CD14-positive monocyte (primary cell): Measurements from ENCODE around the gene CD46. TPM values are rescaled to one million over a fixed set of nuclear protein-coding genes. Genes with fewer than 3 reads are reported as not detected.
"Not testable (repeated sequence)": the region's sequence is repeated elsewhere in the genome, so short reads cannot be mapped to it uniquely, and the experiment has no call there.

Source experiments
- DNase-seq, 3 donors: peaks; one replicate each; pipeline ENCODE4 v3.0.0-alpha.2; 2011 to 2022
- H2AFZ ChIP-seq: 2 replicates; pipeline ENCODE4 v1.6.0; 2012; ENCODE audit warnings: mild to moderate bottlenecking, low read depth, low read length, inconsistent platforms; ENCODE audit not compliant: insufficient read depth, poor library complexity, severe bottlenecking
- H3K27ac ChIP-seq, 2 donors: 1 replicate in 1 of 2; 2 replicates in 1 of 2; pipeline ENCODE4 v1.5.1; 2012 to 2013; ENCODE audit warnings: low read length in 2 of 2, control low read depth in 1 of 2, inconsistent platforms in 1 of 2, low read depth in 1 of 2, mild to moderate bottlenecking in 1 of 2
- H3K27me3 ChIP-seq, 2 donors: one replicate each; pipeline versions ENCODE4 v1.6.0 to v1.6.1; 2011 to 2013; ENCODE audit warnings: low read length in 2 of 2; ENCODE audit not compliant: control insufficient read depth in 2 of 2, insufficient read depth in 2 of 2
- H3K36me3 ChIP-seq, 2 donors: replicated peaks in 1 of 2; 1 replicate in 1 of 2; 2 replicates in 1 of 2; pipeline versions ENCODE4 v1.5.1 to v1.6.1; 2012 to 2013; ENCODE audit warnings: low read length in 2 of 2, control low read depth in 1 of 2, inconsistent platforms in 1 of 2, mild to moderate bottlenecking in 1 of 2; ENCODE audit not compliant: insufficient read depth in 2 of 2, control insufficient read depth in 1 of 2
- H3K4me1 ChIP-seq, 2 donors: 1 replicate in 1 of 2; 2 replicates in 1 of 2; pipeline versions ENCODE4 v1.5.1 to v1.6.1; 2012 to 2013; ENCODE audit warnings: low read length in 2 of 2, control low read depth in 1 of 2, inconsistent platforms in 1 of 2, mild to moderate bottlenecking in 1 of 2, moderate library complexity in 1 of 2; ENCODE audit not compliant: insufficient read depth in 2 of 2, control insufficient read depth in 1 of 2
- H3K4me2 ChIP-seq: replicated peaks from 2 replicates; pipeline ENCODE3; 2012; ENCODE audit warnings: low read length, moderate library complexity, mild to moderate bottlenecking; ENCODE audit not compliant: poor library complexity, severe bottlenecking; ENCODE audit errors: extremely low read depth
- H3K4me3 ChIP-seq, 3 experiments: fragments of 200-600 bp in 1 of 3; sonication (generic) in 1 of 3; replicated peaks in 1 of 3; 1 replicate in 2 of 3; 2 replicates in 1 of 3; pipeline ENCODE4 v1.5.1; 2011 to 2013; ENCODE audit warnings: low read length in 3 of 3, mild to moderate bottlenecking in 3 of 3, control low read depth in 2 of 3, low read depth in 2 of 3, inconsistent platforms in 1 of 3, moderate library complexity in 1 of 3
- H3K79me2 ChIP-seq: 2 replicates; pipeline ENCODE4 v1.6.0; 2012; ENCODE audit warnings: mild to moderate bottlenecking, control low read depth, inconsistent platforms, low read length, moderate library complexity; ENCODE audit not compliant: insufficient read depth
- H3K9ac ChIP-seq: 2 replicates; pipeline ENCODE4 v1.6.0; 2017; ENCODE audit warnings: low read length, mild to moderate bottlenecking; ENCODE audit not compliant: insufficient read depth, poor library complexity, severe bottlenecking
- H3K9me3 ChIP-seq, 2 donors: replicated peaks in 1 of 2; 1 replicate in 1 of 2; 2 replicates in 1 of 2; pipeline versions ENCODE4 v1.5.1 to v1.6.1; 2012 to 2013; ENCODE audit warnings: low read length in 2 of 2, control low read depth in 1 of 2; ENCODE audit not compliant: control insufficient read depth in 1 of 2, insufficient read depth in 1 of 2
- H4K20me1 ChIP-seq: 2 replicates; pipeline ENCODE4 v1.6.0; 2012; ENCODE audit warnings: mild to moderate bottlenecking, low read length, control low read depth, moderate library complexity; ENCODE audit not compliant: insufficient read depth
- H3K27ac Mint-ChIP-seq, 7 donors: one replicate each; pipeline ENCODE4 v1.8.0; 2020; ENCODE audit warnings: mild to moderate bottlenecking in 7 of 7, mixed read lengths in 7 of 7, moderate library complexity in 6 of 7, inconsistent platforms in 2 of 7
- H3K27me3 Mint-ChIP-seq, 3 donors: one replicate each; pipeline ENCODE4 v1.8.0; 2021 to 2022; ENCODE audit warnings: low read depth in 3 of 3, mild to moderate bottlenecking in 3 of 3, mixed read lengths in 3 of 3, moderate library complexity in 3 of 3, inconsistent platforms in 1 of 3
- H3K36me3 Mint-ChIP-seq, 2 donors: one replicate each; pipeline ENCODE4 v1.8.0; 2020; ENCODE audit warnings: mixed read lengths in 2 of 2, inconsistent platforms in 1 of 2, mild to moderate bottlenecking in 1 of 2
- H3K4me1 Mint-ChIP-seq: one replicate; pipeline ENCODE4 v1.8.0; 2020; ENCODE audit warnings: mild to moderate bottlenecking, mixed read lengths
- H3K4me3 Mint-ChIP-seq, 2 donors: one replicate each; pipeline ENCODE4 v1.8.0; 2020; ENCODE audit warnings: mild to moderate bottlenecking in 2 of 2, mixed read lengths in 2 of 2, moderate library complexity in 1 of 2
- H3K9me3 Mint-ChIP-seq, 7 donors: one replicate each; pipeline ENCODE4 v1.8.0; 2020 to 2022; ENCODE audit warnings: mixed read lengths in 7 of 7, mild to moderate bottlenecking in 6 of 7, moderate library complexity in 6 of 7, inconsistent platforms in 2 of 7
- CTCF ChIP-seq: fragments of 200-600 bp; IDR thresholded peaks from one replicate; pipeline ENCODE4 v1.8.0; 2022; ENCODE audit warnings: antibody characterized with exemption, mild to moderate bottlenecking
- WGBS: methylation state at CpG from one replicate; pipeline ENCODE4 v1.1.5; 2013; ENCODE audit warnings: missing lambda C conversion rate; ENCODE audit not compliant: insufficient coverage; 5-methylcytosine and 5-hydroxymethylcytosine counted together
- intact Hi-C, 2 donors: fragments of 100-400 bp; cut with micrococcal nuclease; formaldehyde crosslinking; loops; one replicate each; pipeline versions ENCODE4 v1.15.0 to v1.15.1; 2023
- polyA plus RNA-seq, 3 donors: library from polyadenylated mRNA; depleted of rRNA in 1 of 3; unstranded in 2 of 3; stranded (reverse) in 1 of 3; fragments of 300-500 nt in 2 of 3; fragments of >200 nt in 1 of 3; fragmentation: Illumina TruSeq in 2 of 3; gene quantifications; 1 replicate in 2 of 3; 2 replicates in 1 of 3; pipeline ENCODE4 v1.2.3, GENCODE V29; 2012 to 2021

CD46 gene
- polyA plus RNA-seq, 3 donors, result 139 to 259 (median 210) TPM

- Histone ChIP-seq H3K4me2 (peak overlapping the region; percentile 74), H3K27ac (peak overlapping the region in 1 of 2 donors; percentile 94), H4K20me1 (peaks cover 20% of the 10 kb centered on the region), H3K4me1 (peaks cover 40 to 42% of the 10 kb centered on the region in 2 donors), H3K9ac (no peak overlapping the region), H3K9me3 (no peaks in the 10 kb centered on the region), H3K79me2 (peaks cover 39% of the 10 kb centered on the region), H3K27me3 (no peaks in the 10 kb centered on the region), H2AFZ (peak overlapping the region; percentile 92), H3K36me3 (no peaks in the 10 kb centered on the region), H3K4me3 (peak overlapping the region in 1 of 3 experiments; percentile 93)
- H3K27me3 Mint-ChIP-seq, result peaks cover 0 to 1% (median 0%) of the 10 kb centered on the region in 3 donors
- 80% methylated on average over 2 of the region's 5 CpGs for WGBS
- DNase-seq, result no peak
- intact Hi-C loops, result loop anchor here in 1 of 2 donors (5.0 kb wide), 1 partner anchor 117 kb away; no protein-coding TSS in a partner anchor
- no peak for TF ChIP-seq CTCF
- no peak overlapping the region for H3K4me3 Mint-ChIP-seq
- H3K36me3 Mint-ChIP-seq, result peaks cover under 1 to 4% of the 10 kb centered on the region in 2 donors
- peaks cover 42% of the 10 kb centered on the region for H3K4me1 Mint-ChIP-seq
- H3K9me3 Mint-ChIP-seq, result peaks cover 0 to 3% (median 0%) of the 10 kb centered on the region in 7 donors
- H3K27ac Mint-ChIP-seq, result peak overlapping the region; percentile 97 to 100 (median 98)
These were observed 1.1 kb upstream of the CD46 start for GRCh38 chr1:207750631-207751305.

GRCh38 chr1:207751463-207751789 lies 428 bp upstream of the CD46 start:
- H3K36me3 Mint-ChIP-seq, H3K27me3 Mint-ChIP-seq, H3K9me3 ChIP-seq, H3K36me3 ChIP-seq, H3K9me3 Mint-ChIP-seq, DNase-seq, H3K27me3 ChIP-seq: not testable (repeated sequence)
- peak overlapping the region; percentile 100 for H3K4me3 Mint-ChIP-seq
- H3K4me1 Mint-ChIP-seq, result peaks cover 48% of the 10 kb centered on the region
- WGBS, result 1% methylated on average over 4 of the region's 7 CpGs
- Histone ChIP-seq H4K20me1 (peaks cover 26% of the 10 kb centered on the region), H3K4me3 (peak overlapping the region; percentile 18 to 94 (median 93)), H3K4me1 (peaks cover 46 to 48% of the 10 kb centered on the region in 2 donors), H3K79me2 (peaks cover 46% of the 10 kb centered on the region), H3K27ac (peak overlapping the region; percentile 94 to 98), H3K9ac (peak overlapping the region; percentile 93), H2AFZ (peak overlapping the region; percentile 92), H3K4me2 (peak overlapping the region; percentile 74)
- intact Hi-C loops, result loop anchor here in 1 of 2 donors (5.0 kb wide), 1 partner anchor 116 kb away; no protein-coding TSS in a partner anchor
- peak overlapping the region; percentile 97 to 100 (median 98) for H3K27ac Mint-ChIP-seq
